Measurements from ENCODE around the gene BCKDK. TPM values are rescaled to one million over a fixed set of nuclear protein-coding genes. Genes with fewer than 3 reads are reported as not detected.

BCKDK gene
- total and polyA plus RNA-seq, 3 experiments from 2014 or later = 29.4 to 42.5 (median 40.0) TPM

GRCh38 chr16:31111881-31112466 is 3.8 kb downstream of the BCKDK start:
- Mint-ChIP-seq H3K9me3 (no peaks in the 10 kb centered on the region), H3K4me1 (peaks cover 13 to 17% (median 14%) of the 10 kb centered on the region in 3 donors), H3K36me3 (peaks cover 0 to 34% (median 0%) of the 10 kb centered on the region in 3 donors), H3K27me3 (no peaks in the 10 kb centered on the region), H3K27ac (peak overlapping the region in 1 of 8 donors; percentile 89), H3K4me3 (peak overlapping the region in 1 of 7 donors; percentile 24)
- ChIA-PET CTCF (interaction anchor here (2.1 kb wide), 1 partner anchor 30 kb away, joined by 8 read pairs; no protein-coding TSS in a partner anchor), POLR2A (no interaction called here)
- Histone ChIP-seq H3K4me1 (ENCODE audit: insufficient read depth, low read length) (peaks cover 11% of the 10 kb centered on the region), H3K4me3 (ENCODE audit: low read length) (no peak overlapping the region), H3K27me3 (ENCODE audit: insufficient read depth, low read length, poor library complexity, severe bottlenecking) (no peaks in the 10 kb centered on the region), H3K36me3 (ENCODE audit: insufficient read depth, low read length) (no peaks in the 10 kb centered on the region), H3K27ac (ENCODE audit: low read depth, low read length) (no peak overlapping the region), H3K9me3 (ENCODE audit: low read length) (no peaks in the 10 kb centered on the region)
- no peak for DNase-seq

- H3K27me3 Mint-ChIP-seq = no peaks in the 10 kb centered on the region
- Histone ChIP-seq H3K4me1 (ENCODE audit: insufficient read depth, low read length) (peaks cover 10% of the 10 kb centered on the region), H3K27ac (ENCODE audit: low read depth, low read length) (no peak overlapping the region), H3K27me3 (ENCODE audit: insufficient read depth, low read length, poor library complexity, severe bottlenecking) (no peaks in the 10 kb centered on the region), H3K9me3 (ENCODE audit: low read length) (no peaks in the 10 kb centered on the region), H3K36me3 (ENCODE audit: insufficient read depth, low read length) (no peaks in the 10 kb centered on the region), H3K4me3 (ENCODE audit: low read length) (no peak overlapping the region)
- DNase-seq = no peak
- POLR2A ChIA-PET = no interaction called here
- peak overlapping the region in 2 of 8 donors; percentile 30 to 50 for H3K27ac Mint-ChIP-seq
- peaks cover 13 to 17% (median 14%) of the 10 kb centered on the region in 3 donors for H3K4me1 Mint-ChIP-seq
- peak overlapping the region in 1 of 7 donors; percentile 24 for H3K4me3 Mint-ChIP-seq
- no peaks in the 10 kb centered on the region for H3K9me3 Mint-ChIP-seq
- H3K36me3 Mint-ChIP-seq = peaks cover 0 to 37% (median 0%) of the 10 kb centered on the region in 3 donors
- CTCF ChIA-PET = interaction anchor here (2.1 kb wide), 1 partner anchor 30 kb away, joined by 8 read pairs; no protein-coding TSS in a partner anchor
Observed at GRCh38 chr16:31112711-31113110, 4.5 kb downstream of the BCKDK start.

GRCh38 chr16:31113121-31114120 is 5.2 kb downstream of the BCKDK start:
- Mint-ChIP-seq H3K4me1 (peaks cover 15 to 19% (median 15%) of the 10 kb centered on the region in 3 donors), H3K27ac (peak overlapping the region in 6 of 8 donors; percentile 7 to 84 (median 28)), H3K4me3 (peak overlapping the region in 2 of 7 donors; percentile 24 to 82), H3K36me3 (peaks cover 0 to 43% (median 0%) of the 10 kb centered on the region in 3 donors), H3K9me3 (no peaks in the 10 kb centered on the region), H3K27me3 (no peaks in the 10 kb centered on the region)
- Histone ChIP-seq H3K4me3 (ENCODE audit: low read length) (no peak overlapping the region), H3K36me3 (ENCODE audit: insufficient read depth, low read length) (no peaks in the 10 kb centered on the region), H3K27me3 (ENCODE audit: insufficient read depth, low read length, poor library complexity, severe bottlenecking) (no peaks in the 10 kb centered on the region), H3K27ac (ENCODE audit: low read depth, low read length) (no peak overlapping the region), H3K4me1 (ENCODE audit: insufficient read depth, low read length) (peaks cover 11% of the 10 kb centered on the region), H3K9me3 (ENCODE audit: low read length) (no peaks in the 10 kb centered on the region)
- DNase-seq = no peak
- POLR2A ChIA-PET = interaction anchor here (0.6 to 0.7 kb wide), 2 partner anchors 29 to 68 kb away, joined by 3 read pairs; no protein-coding TSS in a partner anchor
- CTCF ChIA-PET = interaction anchor here (0.5 to 2.1 kb wide), 4 partner anchors 29 to 346 kb away, joined by 3 to 8 read pairs (median 4); partner anchors contain the start of gene ARMC5

GRCh38 chr16:31114468-31114867 is 6.3 kb downstream of the BCKDK start:
- POLR2A ChIA-PET = interaction anchor here (0.7 kb wide), 1 partner anchor 28 kb away, joined by 3 read pairs; no protein-coding TSS in a partner anchor
- Histone ChIP-seq H3K27ac (ENCODE audit: low read depth, low read length) (no peak overlapping the region), H3K27me3 (ENCODE audit: insufficient read depth, low read length, poor library complexity, severe bottlenecking) (no peaks in the 10 kb centered on the region), H3K36me3 (ENCODE audit: insufficient read depth, low read length) (peaks cover 8% of the 10 kb centered on the region), H3K4me3 (ENCODE audit: low read length) (no peak overlapping the region), H3K4me1 (ENCODE audit: insufficient read depth, low read length) (peaks cover 12% of the 10 kb centered on the region), H3K9me3 (ENCODE audit: low read length) (no peaks in the 10 kb centered on the region)
- CTCF ChIA-PET = interaction anchor here (1.9 kb wide), 1 partner anchor 28 kb away, joined by 4 read pairs; no protein-coding TSS in a partner anchor
- no peaks in the 10 kb centered on the region for H3K9me3 Mint-ChIP-seq
- H3K27ac Mint-ChIP-seq = peak overlapping the region in 3 of 8 donors; percentile 19 to 68 (median 34)
- peaks cover 0 to 51% (median 0%) of the 10 kb centered on the region in 3 donors for H3K36me3 Mint-ChIP-seq
- no peaks in the 10 kb centered on the region for H3K27me3 Mint-ChIP-seq
- peak overlapping the region in 2 of 7 donors; percentile 32 to 70 for H3K4me3 Mint-ChIP-seq
- peaks cover 18% of the 10 kb centered on the region in 3 donors for H3K4me1 Mint-ChIP-seq
- DNase-seq = no peak

- Mint-ChIP-seq H3K27me3 (no peaks in the 10 kb centered on the region), H3K4me1 (peaks cover 13 to 18% (median 16%) of the 10 kb centered on the region in 3 donors), H3K4me3 (peak within 1 kb of the TSS; percentile 83 to 95 (median 89)), H3K36me3 (peaks cover 0 to 46% (median 12%) of the 10 kb centered on the region in 3 donors), H3K9me3 (no peaks in the 10 kb centered on the region), H3K27ac (peak within 1 kb of the TSS; percentile 76 to 99 (median 96))
- H3K4me3 ChIP-seq (ENCODE audit: low read length) = peak within 1 kb of the TSS; percentile 90
- peak; percentile 96 to 98 (median 97) for DNase-seq
- peaks cover 29% of the 10 kb centered on the region for H3K36me3 ChIP-seq (ENCODE audit: insufficient read depth, low read length)
- ChIA-PET POLR2A (interaction anchor here (0.5 to 3.1 kb wide), 22 partner anchors 9 to 1523 kb away, joined by 3 to 59 read pairs (median 3); partner anchors contain the start of genes ARMC5, BCKDK, FUS and SETD1A), CTCF (interaction anchor here (0.8 to 2.7 kb wide), 4 partner anchors 11 to 44 kb away, joined by 3 to 34 read pairs (median 6); partner anchors contain the start of genes ZNF646 and ZNF668)
- no peaks in the 10 kb centered on the region for H3K9me3 ChIP-seq (ENCODE audit: low read length)
- no peaks in the 10 kb centered on the region for H3K27me3 ChIP-seq (ENCODE audit: insufficient read depth, low read length, poor library complexity, severe bottlenecking)
- peak within 1 kb of the TSS; percentile 90 for H3K27ac ChIP-seq (ENCODE audit: low read depth, low read length)
- H3K4me1 ChIP-seq (ENCODE audit: insufficient read depth, low read length) = peaks cover 12% of the 10 kb centered on the region
Observed at GRCh38 chr16:31117384-31118222, 9.4 kb downstream of the BCKDK start, which contains the start of gene KAT8. Gene KAT8 (plus strand): TSS chr16:31117664. CDS start chr16:31117682, 18 bp downstream.

GRCh38 chr16:31118223-31119155 is 10.3 kb downstream of the BCKDK start:
- POLR2A ChIA-PET = interaction anchor here (0.6 to 3.1 kb wide), 15 partner anchors 10 to 1524 kb away, joined by 3 to 59 read pairs (median 6); partner anchors contain the start of genes ARMC5, BCKDK, FUS and SETD1A
- no peaks in the 10 kb centered on the region for H3K27me3 Mint-ChIP-seq
- peaks cover 29% of the 10 kb centered on the region for H3K36me3 ChIP-seq (ENCODE audit: insufficient read depth, low read length)
- peak overlapping the region; percentile 83 to 95 (median 89) for H3K4me3 Mint-ChIP-seq
- no peaks in the 10 kb centered on the region for H3K9me3 Mint-ChIP-seq
- H3K4me1 ChIP-seq (ENCODE audit: insufficient read depth, low read length) = peaks cover 12% of the 10 kb centered on the region
- H3K27ac ChIP-seq (ENCODE audit: low read depth, low read length) = peak overlapping the region; percentile 90
- no peaks in the 10 kb centered on the region for H3K27me3 ChIP-seq (ENCODE audit: insufficient read depth, low read length, poor library complexity, severe bottlenecking)
- CTCF ChIA-PET = interaction anchor here (0.9 to 2.7 kb wide), 3 partner anchors 17 to 45 kb away, joined by 3 to 34 read pairs (median 9); partner anchors contain the start of genes ZNF646 and ZNF668
- DNase-seq = no peak
- peak overlapping the region; percentile 90 for H3K4me3 ChIP-seq (ENCODE audit: low read length)
- peaks cover 0 to 42% (median 12%) of the 10 kb centered on the region in 3 donors for H3K36me3 Mint-ChIP-seq
- H3K27ac Mint-ChIP-seq = peak overlapping the region; percentile 76 to 99 (median 96)
- peaks cover 13 to 18% (median 16%) of the 10 kb centered on the region in 3 donors for H3K4me1 Mint-ChIP-seq
- no peaks in the 10 kb centered on the region for H3K9me3 ChIP-seq (ENCODE audit: low read length)

All from CD8-positive, alpha-beta memory T cell (primary cell).